HepG2 (cell line): ENCODE results near the gene UNC79. TPM values are rescaled to one million over a fixed set of nuclear protein-coding genes. Genes with fewer than 3 reads are reported as not detected.

Source experiments
- ATAC-seq: fragments of 200-7000 bp; cut with Tn5 transposase; 3 replicates; pipeline ENCODE4 v1.9.1; 2020; ENCODE audit warnings: mild to moderate bottlenecking, moderate library complexity
- BruUV-seq: library from RNA; stranded (reverse); fragments of 400-500 nt; replicated peaks from 2 replicates; lab custom pipeline; 2021; lab: Mats Ljungman, UMichigan
- CTCF ChIA-PET: fragments of 300-600 bp; formaldehyde crosslinking; extraction: SDS; loops from one replicate; lab custom pipeline; 2021; ENCODE audit warnings: low total read pairs, inconsistent platforms, low intra/inter-chr PET ratio; lab: Yijun Ruan, JAX
- POLR2A ChIA-PET: fragments of 350-600 bp; sonication (Branson Sonifier 250); formaldehyde crosslinking; loops from one replicate; lab custom pipeline; 2020; ENCODE audit warnings: antibody characterized with exemption, inconsistent platforms; lab: Yijun Ruan, JAX
- DNase-seq: peaks from one replicate; pipeline ENCODE4 v3.0.0-alpha.2; 2015; ENCODE audit warnings: low spot score
- FAIRE-seq: peaks from 3 replicates; lab custom pipeline; 2011; peaks lifted over from hg19 to GRCh38; lab: Jason Lieb, UNC
- H2AFZ ChIP-seq: one replicate; pipeline ENCODE4 v1.6.1; 2011; ENCODE audit warnings: low read length, inconsistent platforms
- H3K27ac ChIP-seq: fragments of 300-600 bp; 3 replicates; pipeline ENCODE4 v1.8.0; 2011; ENCODE audit warnings: mixed run types, mild to moderate bottlenecking, mixed read lengths, low read length, inconsistent platforms; ENCODE audit not compliant: insufficient read depth; ENCODE audit errors: extremely low read length
- H3K27me3 ChIP-seq, 2 experiments: fragments of 200-600 bp in 1 of 2; 2 replicates in 1 of 2; 3 replicates in 1 of 2; pipeline versions ENCODE4 v1.6.0 to v1.8.0; 2011; ENCODE audit warnings: low read length in 2 of 2, mild to moderate bottlenecking in 2 of 2, moderate library complexity in 2 of 2, inconsistent platforms in 1 of 2; ENCODE audit not compliant: insufficient read depth in 2 of 2, control insufficient read depth in 1 of 2
- H3K36me3 ChIP-seq, 2 experiments: fragments of 200-600 bp in 1 of 2; replicated peaks in 1 of 2; 2 replicates in 1 of 2; 3 replicates in 1 of 2; pipeline versions ENCODE4 v1.5.1 to v1.8.0; 2011; ENCODE audit warnings: low read length in 2 of 2, inconsistent platforms in 1 of 2; ENCODE audit not compliant: insufficient read depth in 2 of 2, control insufficient read depth in 1 of 2
- H3K4me1 ChIP-seq: 2 replicates; pipeline ENCODE4 v1.5.1; 2012; ENCODE audit warnings: low read length, inconsistent platforms; ENCODE audit not compliant: insufficient read depth
- H3K4me2 ChIP-seq: 2 replicates; pipeline ENCODE4 v1.6.0; 2011; ENCODE audit warnings: low read depth, low read length, inconsistent platforms
- H3K4me3 ChIP-seq, 3 experiments: fragments of 200-600 bp in 1 of 3; sonication (generic), shearing (Covaris generic) in 1 of 3; replicated peaks in 1 of 3; 2 replicates each; pipeline ENCODE4 v1.5.1; 2011 to 2016; ENCODE audit warnings: low read length in 3 of 3, inconsistent platforms in 2 of 3, low read depth in 2 of 3, mild to moderate bottlenecking in 2 of 3, control low read depth in 1 of 3, mixed read lengths in 1 of 3; ENCODE audit not compliant: insufficient read depth in 1 of 3
- H3K79me2 ChIP-seq: one replicate; pipeline ENCODE4 v1.6.1; 2011; ENCODE audit warnings: low read length, inconsistent platforms; ENCODE audit not compliant: insufficient read depth
- H3K9ac ChIP-seq: 2 replicates; pipeline ENCODE4 v1.6.0; 2011; ENCODE audit warnings: mild to moderate bottlenecking, low read depth, low read length, inconsistent platforms; ENCODE audit not compliant: insufficient read depth
- H3K9me3 ChIP-seq: 2 replicates; pipeline ENCODE4 v1.5.1; 2012; ENCODE audit warnings: mild to moderate bottlenecking, low read length
- H4K20me1 ChIP-seq: 2 replicates; pipeline ENCODE4 v1.6.0; 2011; ENCODE audit warnings: inconsistent platforms, mild to moderate bottlenecking, low read length, moderate library complexity; ENCODE audit not compliant: insufficient read depth
- ARID5B ChIP-seq: IDR thresholded peaks from 2 replicates; pipeline ENCODE4 v1.4.0; 2020; ENCODE audit warnings: mild to moderate bottlenecking, missing genetic modification reagents
- ATF4 ChIP-seq, 2 experiments: fragments of 450-650 bp in 1 of 2; sonication (generic) in 1 of 2; formaldehyde crosslinking; IDR thresholded peaks; 2 replicates each; pipeline versions ENCODE4 v1.5.0 to v1.8.0; 2020 to 2022; ENCODE audit warnings: mild to moderate bottlenecking in 1 of 2, missing genetic modification reagents in 1 of 2
- KDM5A ChIP-seq: fragments of 200-600 bp; sonication (generic); IDR thresholded peaks from 2 replicates; pipeline ENCODE4 v1.7.0; 2018; ENCODE audit warnings: antibody characterized with exemption, mild to moderate bottlenecking, low read length, borderline replicate concordance
- KMT2A ChIP-seq: sonication (generic); formaldehyde crosslinking; IDR thresholded peaks from 2 replicates; pipeline ENCODE4 v1.4.0; 2020; ENCODE audit warnings: missing genetic modification reagents
- MAFG ChIP-seq: sonication (generic); formaldehyde crosslinking; IDR thresholded peaks from 2 replicates; pipeline ENCODE4 v1.5.1; 2020; ENCODE audit warnings: mild to moderate bottlenecking, missing genetic modification reagents
- RBM22 ChIP-seq: fragments of 200-400 bp; formaldehyde crosslinking; optimal IDR thresholded peaks from 2 replicates; pipeline ENCODE3; 2017; ENCODE audit warnings: mild to moderate bottlenecking, low read length, moderate library complexity
- STAT5B ChIP-seq: sonication (generic); formaldehyde crosslinking; IDR thresholded peaks from 2 replicates; pipeline ENCODE4 v1.4.0; 2020; ENCODE audit warnings: missing genetic modification reagents
- ZNF205 ChIP-seq: IDR thresholded peaks from 2 replicates; pipeline ENCODE4 v1.6.1; 2018; ENCODE audit warnings: missing biosample characterization, missing genetic modification reagents
- ZNF367 ChIP-seq: sonication (generic); formaldehyde crosslinking; IDR thresholded peaks from 2 replicates; pipeline ENCODE4 v1.4.0; 2020; ENCODE audit warnings: missing genetic modification reagents, borderline replicate concordance
- ZNF430 ChIP-seq: sonication (generic); formaldehyde crosslinking; IDR thresholded peaks from 2 replicates; pipeline ENCODE4 v1.9.0; 2021; ENCODE audit warnings: mild to moderate bottlenecking, missing genetic modification reagents
- ZNF670 ChIP-seq: sonication (generic); formaldehyde crosslinking; IDR thresholded peaks from 2 replicates; pipeline ENCODE4 v1.8.0; 2022; ENCODE audit warnings: mild to moderate bottlenecking, missing genetic modification reagents, borderline replicate concordance
- ZNF703 ChIP-seq: sonication (generic); formaldehyde crosslinking; IDR thresholded peaks from 2 replicates; pipeline ENCODE4 v1.5.1; 2020; ENCODE audit warnings: missing genetic modification reagents, mild to moderate bottlenecking, moderate library complexity, borderline replicate concordance
- ZNF704 ChIP-seq: sonication (generic); formaldehyde crosslinking; IDR thresholded peaks from 2 replicates; pipeline ENCODE4 v1.8.1; 2023; ENCODE audit warnings: mild to moderate bottlenecking, inconsistent platforms, moderate library complexity, missing genetic modification reagents, borderline replicate concordance
- WGBS: methylation state at CpG from one replicate; pipeline ENCODE4 v1.1.6; 2017; ENCODE audit warnings: low lambda C conversion rate; 5-methylcytosine and 5-hydroxymethylcytosine counted together
- in situ Hi-C: cut with HindIII; loops from 2 replicates; pipeline ENCODE4 v1.10.0; 2017; ENCODE audit warnings: low pct_unique_long_range_greater_than_20kb; ENCODE audit not compliant: extremely low pct_ligation_motif_present
- intact Hi-C: fragments of 100-400 bp; cut with micrococcal nuclease; formaldehyde crosslinking; loops from one replicate; pipeline ENCODE4 v1.10.0; 2022; ENCODE audit not compliant: unreplicated experiment
- polyA plus RNA-seq, 8 experiments: library from polyadenylated mRNA; depleted of rRNA in 3 of 8; stranded (reverse) in 7 of 8; unstranded in 1 of 8; fragments of >200 nt; fragmentation: Illumina TruSeq in 4 of 8; extraction: Trizol in 4 of 8; gene quantifications; 2 replicates each; pipeline versions ENCODE4 v1.2.1 to v1.2.3, GENCODE V29; 2011 to 2016; ENCODE audit warnings: low read depth in 4 of 8, missing spikeins in 1 of 8, mixed read lengths in 1 of 8; ENCODE audit not compliant: insufficient read depth in 1 of 8
- total RNA-seq, 5 experiments: library from RNA; depleted of rRNA; stranded (reverse); fragments of >200 nt; fragmentation: Illumina TruSeq; extraction: Trizol; gene quantifications; 2 replicates each; pipeline ENCODE4 v1.2.3, GENCODE V29; 2016; ENCODE audit warnings: low read depth in 1 of 5

The UNC79 gene
- total and polyA plus RNA-seq, 2 of the 13 experiments (the other 11 are each of a cell fraction or from before 2014, with no cell fraction given) = under 0.01 TPM; not detected in 1

- H3K9me3 ChIP-seq = no peaks in the 10 kb centered on the region
- H3K4me3 ChIP-seq = no peak overlapping the region
- intact Hi-C loops = no loop called here
- WGBS = 0% methylated on average over 1 of the region's 1 CpG
- H3K27me3 ChIP-seq = peaks cover 0 to 4% of the 10 kb centered on the region in 2 experiments; a peak in 1 of 5 replicates
- no TSS peak for BruUV-seq
- no peaks in the 10 kb centered on the region for H3K79me2 ChIP-seq
- ChIA-PET CTCF (no interaction called here), POLR2A (no interaction called here)
- no peak for ATAC-seq
- FAIRE-seq = no peak
- H3K27ac ChIP-seq = no peak overlapping the region
- no peak overlapping the region for H3K4me2 ChIP-seq
- H4K20me1 ChIP-seq = no peaks in the 10 kb centered on the region
- H3K4me1 ChIP-seq = peaks cover 7% of the 10 kb centered on the region; the same call in 1 of the 2 replicates
- H3K9ac ChIP-seq = no peak overlapping the region
- H2AFZ ChIP-seq = no peak overlapping the region
- H3K36me3 ChIP-seq = no peaks in the 10 kb centered on the region
- no peak for DNase-seq
- TF ChIP-seq ARID5B (CRISPR knock-in tag) = no peak
- in situ Hi-C loops = no loop called here
Observed at GRCh38 chr14:93674343-93674742, 243.6 kb downstream of the UNC79 start.

- ChIA-PET CTCF (no interaction called here), POLR2A (no interaction called here)
- ATAC-seq (no peak), FAIRE-seq (no peak), DNase-seq (no peak)
- H3K27ac ChIP-seq = no peak overlapping the region
- H3K36me3 ChIP-seq = no peaks in the 10 kb centered on the region
- H4K20me1 ChIP-seq = no peaks in the 10 kb centered on the region
- 0 out of 2 replicates have a peak, but pooled peaks cover under 1% of the 10 kb centered on the region for H3K4me1 ChIP-seq
- H3K27me3 ChIP-seq = peaks cover 0 to 4% of the 10 kb centered on the region in 2 experiments; a peak in 1 of 5 replicates
- no peak overlapping the region for H2AFZ ChIP-seq
- in situ Hi-C loops = no loop called here
- TF ChIP-seq ZNF670 (no peak), RBM22 (no peak), STAT5B (CRISPR knock-in tag) (no peak), ATF4 (CRISPR knock-in tag; IDR thresholded peaks at IDR 0.05) (no peak), ZNF367 (CRISPR knock-in tag) (no peak), ZNF430 (CRISPR knock-in tag) (no peak), MAFG (CRISPR knock-in tag) (no peak), KDM5A (no peak), ZNF205 (CRISPR knock-in tag) (no peak), KMT2A (CRISPR knock-in tag) (no peak), ZNF703 (CRISPR knock-in tag) (no peak), ZNF704 (no peak)
- intact Hi-C loops = no loop called here
- H3K79me2 ChIP-seq = no peaks in the 10 kb centered on the region
- no peak overlapping the region for H3K4me2 ChIP-seq
- H3K4me3 ChIP-seq = no peak overlapping the region
- no peaks in the 10 kb centered on the region for H3K9me3 ChIP-seq
- BruUV-seq = no TSS peak
- no peak overlapping the region for H3K9ac ChIP-seq
Observed at GRCh38 chr14:93675651-93676050, 244.9 kb downstream of the UNC79 start.
